NT2/D1 (cell line): ENCODE data around the gene AQP1.

ENCODE experiments used
- DNase-seq: peaks from one replicate; pipeline ENCODE4 v3.0.0-alpha.2; 2011; ENCODE audit warnings: low read depth, low spot score
- H3K27me3 ChIP-seq: 2 replicates; pipeline ENCODE4 v1.6.0; 2011; ENCODE audit warnings: mild to moderate bottlenecking; ENCODE audit not compliant: insufficient read length, insufficient read depth
- H3K36me3 ChIP-seq: 2 replicates; pipeline ENCODE4 v1.6.1; 2011; ENCODE audit warnings: mild to moderate bottlenecking, low read length, mixed read lengths; ENCODE audit not compliant: insufficient read depth, insufficient read length
- H3K4me1 ChIP-seq: 2 replicates; pipeline ENCODE4 v1.5.1; 2011; ENCODE audit not compliant: insufficient read depth, insufficient read length
- H3K4me3 ChIP-seq: 2 replicates; pipeline ENCODE4 v1.5.1; 2011; ENCODE audit warnings: low read depth; ENCODE audit not compliant: insufficient read length
- H3K9ac ChIP-seq: 2 replicates; pipeline ENCODE4 v1.6.0; 2011; ENCODE audit warnings: low read depth; ENCODE audit not compliant: insufficient read length
- H3K9me3 ChIP-seq: 2 replicates; pipeline ENCODE4 v1.5.1; 2011; ENCODE audit warnings: mild to moderate bottlenecking, low read length; ENCODE audit not compliant: insufficient read depth
- SUZ12 ChIP-seq: IDR thresholded peaks from 2 replicates; pipeline ENCODE4 v1.6.1; 2011; ENCODE audit not compliant: insufficient read length, insufficient read depth; ENCODE audit errors: extremely low read depth
- YY1 ChIP-seq: IDR thresholded peaks from 2 replicates; pipeline ENCODE4 v1.6.1; 2011; ENCODE audit not compliant: insufficient read length, insufficient read depth
- ZNF274 ChIP-seq: IDR thresholded peaks from 2 replicates; pipeline ENCODE4 v1.6.1; 2011; ENCODE audit warnings: mild to moderate bottlenecking, low read depth, low read length

AQP1 gene

DNA sequence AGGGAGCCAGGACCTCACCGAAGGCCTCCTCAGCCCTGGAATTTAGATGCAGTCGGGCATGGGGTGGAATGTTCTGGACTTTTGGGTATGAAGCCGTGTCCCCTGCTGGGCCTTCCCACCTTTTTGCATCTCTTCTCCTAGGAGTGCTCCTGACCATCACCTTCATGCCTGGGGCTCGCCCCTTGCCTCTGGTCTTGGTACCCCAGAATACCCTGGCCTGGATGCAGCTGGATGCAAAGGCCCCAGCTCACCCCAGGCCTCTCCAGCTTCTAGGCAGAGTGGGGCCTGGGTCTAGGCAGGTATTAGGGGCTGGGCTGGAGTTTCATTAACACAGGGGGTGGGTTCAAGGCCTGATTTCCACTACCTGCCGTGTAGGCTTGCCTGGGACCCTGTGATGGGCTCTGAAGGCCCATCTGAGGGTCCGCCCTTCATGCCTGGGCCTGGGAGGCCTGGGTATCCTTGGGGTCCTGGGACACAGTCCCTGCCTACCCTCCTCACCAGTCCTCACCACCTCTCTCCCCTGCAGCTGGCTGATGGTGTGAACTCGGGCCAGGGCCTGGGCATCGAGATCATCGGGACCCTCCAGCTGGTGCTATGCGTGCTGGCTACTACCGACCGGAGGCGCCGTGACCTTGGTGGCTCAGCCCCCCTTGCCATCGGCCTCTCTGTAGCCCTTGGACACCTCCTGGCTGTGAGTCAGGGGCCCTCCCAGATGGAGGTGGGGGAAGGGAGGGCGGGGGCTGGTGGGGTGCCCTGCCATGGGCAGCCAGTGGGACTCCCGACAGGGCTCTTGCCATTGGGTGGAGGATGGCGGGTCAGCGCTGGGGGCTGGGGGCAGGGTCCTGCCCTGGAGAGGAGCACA lies 10.1 kb downstream of the AQP1 start:
- TF ChIP-seq SUZ12 (no peak), ZNF274 (no peak), YY1 (no peak)
- Histone ChIP-seq H3K36me3 (no peaks in the 10 kb centered on the region), H3K9ac (peak overlapping the region; percentile 26), H3K9me3 (peaks cover under 1% of the 10 kb centered on the region; the same call in 1 of the 2 replicates), H3K4me3 (no peak overlapping the region), H3K4me1 (peaks cover 20% of the 10 kb centered on the region), H3K27me3 (no peaks in the 10 kb centered on the region)
- no peak for DNase-seq

- Histone ChIP-seq H3K9me3 (peaks cover 9% of the 10 kb centered on the region; the same call in 1 of the 2 replicates), H3K4me1 (peaks cover 20% of the 10 kb centered on the region), H3K27me3 (no peaks in the 10 kb centered on the region), H3K36me3 (no peaks in the 10 kb centered on the region), H3K4me3 (no peak overlapping the region), H3K9ac (no peak overlapping the region)
- no peak for DNase-seq
- no peak for TF ChIP-seq YY1
Measured at GRCh38 chr7:30922596-30922995, 10.9 kb downstream of the AQP1 start.

DNA sequence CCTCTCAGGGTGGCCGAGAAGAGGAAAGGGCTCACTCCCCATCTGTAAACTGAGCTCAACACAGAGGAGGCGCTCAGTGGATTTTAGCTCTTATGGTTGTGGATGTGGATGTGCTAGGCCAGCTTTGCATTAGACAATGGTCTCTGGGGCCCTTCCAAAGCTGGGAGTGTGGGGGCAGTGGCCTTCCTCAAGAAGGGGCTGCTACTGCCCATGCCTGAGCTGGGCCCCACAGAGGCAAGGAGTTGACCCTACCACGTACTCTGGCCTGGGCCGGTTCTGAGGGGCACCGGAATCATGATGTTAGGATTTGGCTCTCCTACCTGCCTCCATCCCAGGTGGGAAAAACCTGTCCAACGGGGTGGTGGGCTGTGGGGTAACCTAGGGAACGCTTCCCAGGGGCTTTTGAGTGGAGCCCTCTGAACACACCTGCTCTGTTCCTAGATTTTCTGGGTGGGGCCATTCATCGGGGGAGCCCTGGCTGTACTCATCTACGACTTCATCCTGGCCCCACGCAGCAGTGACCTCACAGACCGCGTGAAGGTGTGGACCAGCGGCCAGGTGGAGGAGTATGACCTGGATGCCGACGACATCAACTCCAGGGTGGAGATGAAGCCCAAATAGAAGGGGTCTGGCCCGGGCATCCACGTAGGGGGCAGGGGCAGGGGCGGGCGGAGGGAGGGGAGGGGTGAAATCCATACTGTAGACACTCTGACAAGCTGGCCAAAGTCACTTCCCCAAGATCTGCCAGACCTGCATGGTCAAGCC lies 11.5 kb downstream of the AQP1 start:
- Histone ChIP-seq H3K9ac (no peak overlapping the region), H3K4me1 (peaks cover 20% of the 10 kb centered on the region), H3K4me3 (no peak overlapping the region), H3K9me3 (peaks cover 10% of the 10 kb centered on the region; the same call in 1 of the 2 replicates), H3K27me3 (no peaks in the 10 kb centered on the region), H3K36me3 (no peaks in the 10 kb centered on the region)
- no peak for DNase-seq
- no peak for TF ChIP-seq YY1
- TF ChIP-seq ZNF274 = no peak
- TF ChIP-seq SUZ12 = no peak

DNA sequence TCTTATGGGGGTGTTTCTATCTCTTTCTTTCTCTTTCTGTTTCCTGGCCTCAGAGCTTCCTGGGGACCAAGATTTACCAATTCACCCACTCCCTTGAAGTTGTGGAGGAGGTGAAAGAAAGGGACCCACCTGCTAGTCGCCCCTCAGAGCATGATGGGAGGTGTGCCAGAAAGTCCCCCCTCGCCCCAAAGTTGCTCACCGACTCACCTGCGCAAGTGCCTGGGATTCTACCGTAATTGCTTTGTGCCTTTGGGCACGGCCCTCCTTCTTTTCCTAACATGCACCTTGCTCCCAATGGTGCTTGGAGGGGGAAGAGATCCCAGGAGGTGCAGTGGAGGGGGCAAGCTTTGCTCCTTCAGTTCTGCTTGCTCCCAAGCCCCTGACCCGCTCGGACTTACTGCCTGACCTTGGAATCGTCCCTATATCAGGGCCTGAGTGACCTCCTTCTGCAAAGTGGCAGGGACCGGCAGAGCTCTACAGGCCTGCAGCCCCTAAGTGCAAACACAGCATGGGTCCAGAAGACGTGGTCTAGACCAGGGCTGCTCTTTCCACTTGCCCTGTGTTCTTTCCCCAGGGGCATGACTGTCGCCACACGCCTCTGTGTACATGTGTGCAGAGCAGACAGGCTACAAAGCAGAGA lies 12.2 kb downstream of the AQP1 start:
- no peak for DNase-seq
- no peak overlapping the region for H3K4me3 ChIP-seq
- H3K9ac ChIP-seq = no peak overlapping the region
- peaks cover 18% of the 10 kb centered on the region for H3K4me1 ChIP-seq
- H3K27me3 ChIP-seq = no peaks in the 10 kb centered on the region
- H3K36me3 ChIP-seq = no peaks in the 10 kb centered on the region
- peaks cover 10% of the 10 kb centered on the region; the same call in 1 of the 2 replicates for H3K9me3 ChIP-seq
- TF ChIP-seq ZNF274 = no peak
- TF ChIP-seq YY1 = no peak
- no peak for TF ChIP-seq SUZ12

DNA sequence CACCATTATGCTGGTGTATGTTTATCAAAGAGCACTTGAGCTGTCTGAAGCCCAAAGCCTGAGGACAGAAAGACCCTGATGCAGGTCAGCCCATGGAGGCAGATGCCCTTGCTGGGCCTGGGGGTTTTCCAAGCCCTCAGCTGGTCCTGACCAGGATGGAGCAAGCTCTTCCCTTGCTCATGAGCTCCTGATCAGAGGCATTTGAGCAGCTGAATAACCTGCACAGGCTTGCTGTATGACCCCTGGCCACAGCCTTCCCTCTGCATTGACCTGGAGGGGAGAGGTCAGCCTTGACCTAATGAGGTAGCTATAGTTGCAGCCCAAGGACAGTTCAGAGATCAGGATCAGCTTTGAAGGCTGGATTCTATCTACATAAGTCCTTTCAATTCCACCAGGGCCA lies 13.0 kb downstream of the AQP1 start:
- H3K9ac ChIP-seq = no peak overlapping the region
- no peak overlapping the region for H3K4me3 ChIP-seq
- no peak for DNase-seq
- peaks cover 18% of the 10 kb centered on the region for H3K4me1 ChIP-seq
- H3K36me3 ChIP-seq = no peaks in the 10 kb centered on the region
- TF ChIP-seq YY1 (no peak), ZNF274 (no peak), SUZ12 (no peak)
- H3K9me3 ChIP-seq = peaks cover 10% of the 10 kb centered on the region; the same call in 1 of the 2 replicates
- peaks cover under 1% of the 10 kb centered on the region for H3K27me3 ChIP-seq

DNA sequence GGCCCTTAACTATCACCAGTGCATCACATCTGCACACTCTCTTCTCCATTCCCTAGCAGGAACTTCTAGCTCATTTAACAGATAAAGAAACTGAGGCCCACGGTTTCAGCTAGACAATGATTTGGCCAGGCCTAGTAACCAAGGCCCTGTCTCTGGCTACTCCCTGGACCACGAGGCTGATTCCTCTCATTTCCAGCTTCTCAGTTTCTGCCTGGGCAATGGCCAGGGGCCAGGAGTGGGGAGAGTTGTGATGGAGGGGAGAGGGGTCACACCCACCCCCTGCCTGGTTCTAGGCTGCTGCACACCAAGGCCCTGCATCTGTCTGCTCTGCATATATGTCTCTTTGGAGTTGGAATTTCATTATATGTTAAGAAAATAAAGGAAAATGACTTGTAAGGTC lies 13.5 kb downstream of the AQP1 start:
- peaks cover 10% of the 10 kb centered on the region; the same call in 1 of the 2 replicates for H3K9me3 ChIP-seq
- TF ChIP-seq YY1 (no peak), SUZ12 (no peak), ZNF274 (no peak)
- H3K4me1 ChIP-seq = peaks cover 18% of the 10 kb centered on the region
- no peaks in the 10 kb centered on the region for H3K36me3 ChIP-seq
- H3K4me3 ChIP-seq = no peak overlapping the region
- no peak for DNase-seq
- H3K9ac ChIP-seq = no peak overlapping the region
- peaks cover 5% of the 10 kb centered on the region for H3K27me3 ChIP-seq

DNA sequence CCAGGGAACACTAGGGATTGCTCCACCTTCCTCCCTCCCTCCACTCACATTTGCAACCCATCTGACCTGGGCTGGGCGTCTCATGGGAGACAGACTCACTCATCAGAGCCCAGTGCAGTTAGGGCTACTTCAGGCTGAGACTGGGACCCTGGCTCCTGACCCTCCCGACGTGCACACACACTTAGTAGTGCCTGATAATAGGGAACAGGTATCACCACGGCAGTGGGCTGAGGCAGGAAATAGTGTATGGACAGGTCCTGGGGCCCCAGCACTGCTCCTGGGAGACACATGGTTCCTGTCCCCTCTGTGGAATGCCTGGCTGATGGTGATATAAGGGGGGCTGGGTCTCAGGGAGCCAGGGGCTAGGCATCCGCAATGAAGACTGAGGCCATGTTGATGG lies 14.3 kb downstream of the AQP1 start:
- Histone ChIP-seq H3K36me3 (no peaks in the 10 kb centered on the region), H3K4me3 (no peak overlapping the region), H3K9ac (no peak overlapping the region), H3K27me3 (peaks cover 5% of the 10 kb centered on the region), H3K9me3 (peaks cover 10% of the 10 kb centered on the region; the same call in 1 of the 2 replicates), H3K4me1 (peaks cover 12% of the 10 kb centered on the region)
- DNase-seq = no peak
- TF ChIP-seq ZNF274 (no peak), SUZ12 (no peak), YY1 (no peak)
